Right lobe of liver (tissue), 6 donors: Measurements from ENCODE around the gene HDAC4. TPM values are rescaled to one million over a fixed set of nuclear protein-coding genes. Genes with fewer than 3 reads are reported as not detected.
A peak's percentile ranks its signal among the peaks of the same experiment; 100 is the strongest.

Experiments used
- ATAC-seq, 4 donors: fragments of 200-7000 bp; cut with Tn5 transposase; one replicate each; pipeline ENCODE4 v1.9.1; 2020; ENCODE audit warnings: mild to moderate bottlenecking in 4 of 4, moderate library complexity in 4 of 4
- DNase-seq, 3 donors: peaks; one replicate each; pipeline ENCODE4 v3.0.0-alpha.2; 2020
- H3K27ac ChIP-seq, 3 donors: fragments of 200-600 bp; one replicate each; pipeline ENCODE4 v1.8.0; 2022
- H3K27me3 ChIP-seq, 2 donors: fragments of 200-600 bp; one replicate each; pipeline ENCODE4 v1.8.0; 2022
- H3K36me3 ChIP-seq, 4 donors: fragments of 200-600 bp; sonication (generic) in 1 of 4; one replicate each; pipeline versions ENCODE4 v1.5.1 to v1.8.0; 2017 to 2022; ENCODE audit warnings: control low read depth in 1 of 4
- H3K4me1 ChIP-seq, 4 donors: fragments of 200-600 bp; sonication (generic) in 1 of 4; one replicate each; pipeline versions ENCODE4 v1.5.1 to v1.8.0; 2017 to 2022; ENCODE audit warnings: control low read depth in 1 of 4
- H3K4me3 ChIP-seq, 3 donors: fragments of 200-600 bp; one replicate each; pipeline ENCODE4 v1.8.0; 2022
- H3K9me3 ChIP-seq, 4 donors: fragments of 200-600 bp; sonication (generic) in 1 of 4; one replicate each; pipeline versions ENCODE4 v1.5.1 to v1.8.0; 2017 to 2022; ENCODE audit warnings: control low read depth in 1 of 4
- POLR2A ChIP-seq: fragments of 450-650 bp; IDR thresholded peaks from one replicate; pipeline ENCODE4 v1.6.1; 2017; ENCODE audit warnings: antibody characterized with exemption, mild to moderate bottlenecking
- WGBS: methylation state at CpG from one replicate; pipeline ENCODE4 v1.1.6; 2018; ENCODE audit warnings: low coverage, low lambda C conversion rate; ENCODE audit not compliant: insufficient coverage; ENCODE audit errors: missing lambda C conversion rate; 5-methylcytosine and 5-hydroxymethylcytosine counted together
- intact Hi-C, 2 donors: fragments of 100-400 bp; cut with DNase I; formaldehyde crosslinking; loops; one replicate each; pipeline versions ENCODE4 v1.11.2 to v1.14.1; 2022
- total RNA-seq, 6 experiments: library from RNA; depleted of rRNA in 2 of 6; stranded (reverse); fragments of >200 nt in 2 of 6; fragmentation: NEBNext Ultra II Directional in 3 of 6; extraction: Animal tissue kit (Norgen Biotek cat#: 25700) in 3 of 6; gene quantifications; one replicate each; pipeline versions ENCODE4 v1.1.0 to v1.2.4, GENCODE V29; 2016 to 2023
- TF ChIP-seq, protein P1 (sequence below), 4 donors: fragments of 200-600 bp in 3 of 4; fragments of 450-650 bp in 1 of 4; IDR thresholded peaks; one replicate each; pipeline versions ENCODE4 v1.5.1 to v1.8.0; 2016 to 2022; ENCODE audit warnings: antibody characterized with exemption in 4 of 4, mild to moderate bottlenecking in 2 of 4
- donor health status: DM: no; HTN: yes; CAD: no.
- donor health status: DM: no; HTN: no; CAD: no.
- donor health status: DM: no; HTN: no; CAD: no.
- donor health status: DM: no; HTN: yes; CAD: no.
- donor health status: DM: no; HTN: yes; CAD: no.

HDAC4 gene
- total RNA-seq, 6 experiments from 2014 or later, result 8.9 to 22.4 (median 14.7) TPM

- H3K27ac ChIP-seq, result no peak overlapping the region
- peaks cover 0 to 8% (median 4%) of the 10 kb centered on the region in 4 donors for H3K4me1 ChIP-seq
- H3K9me3 ChIP-seq, result no peaks in the 10 kb centered on the region
- H3K27me3 ChIP-seq, result no peaks in the 10 kb centered on the region
- H3K36me3 ChIP-seq, result no peaks in the 10 kb centered on the region
- no peak for TF ChIP-seq POLR2A
- TF ChIP-seq, protein P1, sequence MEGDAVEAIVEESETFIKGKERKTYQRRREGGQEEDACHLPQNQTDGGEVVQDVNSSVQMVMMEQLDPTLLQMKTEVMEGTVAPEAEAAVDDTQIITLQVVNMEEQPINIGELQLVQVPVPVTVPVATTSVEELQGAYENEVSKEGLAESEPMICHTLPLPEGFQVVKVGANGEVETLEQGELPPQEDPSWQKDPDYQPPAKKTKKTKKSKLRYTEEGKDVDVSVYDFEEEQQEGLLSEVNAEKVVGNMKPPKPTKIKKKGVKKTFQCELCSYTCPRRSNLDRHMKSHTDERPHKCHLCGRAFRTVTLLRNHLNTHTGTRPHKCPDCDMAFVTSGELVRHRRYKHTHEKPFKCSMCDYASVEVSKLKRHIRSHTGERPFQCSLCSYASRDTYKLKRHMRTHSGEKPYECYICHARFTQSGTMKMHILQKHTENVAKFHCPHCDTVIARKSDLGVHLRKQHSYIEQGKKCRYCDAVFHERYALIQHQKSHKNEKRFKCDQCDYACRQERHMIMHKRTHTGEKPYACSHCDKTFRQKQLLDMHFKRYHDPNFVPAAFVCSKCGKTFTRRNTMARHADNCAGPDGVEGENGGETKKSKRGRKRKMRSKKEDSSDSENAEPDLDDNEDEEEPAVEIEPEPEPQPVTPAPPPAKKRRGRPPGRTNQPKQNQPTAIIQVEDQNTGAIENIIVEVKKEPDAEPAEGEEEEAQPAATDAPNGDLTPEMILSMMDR (IDR thresholded peaks at IDR 0.05), result no peak
- no peak for DNase-seq
- no peak for ATAC-seq
- intact Hi-C loops, result no loop called here
- WGBS, result 94% methylated on average over 6 of the region's 6 CpGs
- H3K4me3 ChIP-seq, result no peak overlapping the region
These were observed 167.2 kb downstream of the HDAC4 start for GRCh38 chr2:239233576-239233975.

- ATAC-seq, result no peak
- intact Hi-C loops, result no loop called here
- peaks cover 0 to 8% (median 4%) of the 10 kb centered on the region in 4 donors for H3K4me1 ChIP-seq
- WGBS, result 89% methylated on average over 3 of the region's 6 CpGs
- TF ChIP-seq, protein P1 (IDR thresholded peaks at IDR 0.05), result no peak
- no peak for TF ChIP-seq POLR2A
- no peaks in the 10 kb centered on the region for H3K36me3 ChIP-seq
- H3K4me3 ChIP-seq, result no peak overlapping the region
- no peak overlapping the region for H3K27ac ChIP-seq
- DNase-seq, result peak in 1 of 3 donors; percentile 21
- H3K27me3 ChIP-seq, result no peaks in the 10 kb centered on the region
- H3K9me3 ChIP-seq, result no peaks in the 10 kb centered on the region
These were observed 168.6 kb downstream of the HDAC4 start for GRCh38 chr2:239232195-239232578.

DNA sequence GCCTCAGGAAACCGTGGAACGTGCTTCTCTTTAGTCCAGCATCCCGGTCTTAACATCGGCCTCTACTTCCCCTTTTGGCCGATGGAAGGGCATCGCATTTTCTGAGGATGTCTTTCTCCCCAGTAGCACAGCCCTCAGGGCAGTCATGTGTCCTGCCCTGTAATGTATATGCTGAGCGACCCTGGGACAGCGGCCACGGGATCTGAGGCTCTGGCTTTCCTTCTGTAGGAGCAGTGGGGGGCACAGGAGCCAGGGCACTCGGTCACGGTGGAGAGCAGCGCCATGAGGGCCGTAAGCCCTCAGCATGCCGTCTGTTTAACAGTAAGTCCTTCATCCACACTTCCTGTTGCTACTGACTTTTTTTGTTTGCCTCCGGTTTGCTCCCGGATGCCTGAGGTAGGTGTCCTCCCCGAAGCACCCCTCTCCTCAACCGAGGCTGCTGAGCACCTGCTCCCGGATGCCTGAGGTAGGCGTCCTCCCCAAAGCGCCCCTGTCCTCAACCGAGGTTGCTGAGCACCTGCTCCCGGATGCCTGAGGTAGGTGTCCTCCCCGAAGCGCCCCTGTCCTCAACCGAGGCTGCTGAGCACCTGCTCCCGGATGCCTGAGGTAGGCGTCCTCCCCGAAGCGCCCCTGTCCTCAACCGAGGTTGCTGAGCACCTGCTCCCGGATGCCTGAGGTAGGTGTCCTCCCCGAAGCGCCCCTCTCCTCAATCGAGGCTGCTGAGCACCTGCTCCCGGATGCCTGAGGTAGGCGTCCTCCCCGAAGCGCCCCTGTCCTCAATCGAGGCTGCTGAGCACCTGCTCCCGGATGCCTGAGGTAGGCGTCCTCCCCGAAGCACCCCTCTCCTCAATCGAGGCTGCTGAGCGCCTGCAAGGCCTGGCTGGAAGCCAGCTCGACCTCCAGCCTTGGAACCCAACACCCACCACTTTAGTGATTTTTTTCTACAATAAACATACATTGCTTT lies 169.3 kb downstream of the HDAC4 start:
- WGBS, result 71% methylated on average over 25 of the region's 46 CpGs
- Histone ChIP-seq H3K4me1 (peaks cover 0 to 15% (median 7%) of the 10 kb centered on the region in 4 donors), H3K27ac (no peak overlapping the region), H3K27me3 (no peaks in the 10 kb centered on the region), H3K4me3 (no peak overlapping the region), H3K36me3 (no peaks in the 10 kb centered on the region), H3K9me3 (no peaks in the 10 kb centered on the region)
- TF ChIP-seq POLR2A, result no peak
- TF ChIP-seq, protein P1 (IDR thresholded peaks at IDR 0.05), result no peak
- peak in 1 of 3 donors; percentile 17 for DNase-seq
- no peak for ATAC-seq
- intact Hi-C loops, result no loop called here

DNA sequence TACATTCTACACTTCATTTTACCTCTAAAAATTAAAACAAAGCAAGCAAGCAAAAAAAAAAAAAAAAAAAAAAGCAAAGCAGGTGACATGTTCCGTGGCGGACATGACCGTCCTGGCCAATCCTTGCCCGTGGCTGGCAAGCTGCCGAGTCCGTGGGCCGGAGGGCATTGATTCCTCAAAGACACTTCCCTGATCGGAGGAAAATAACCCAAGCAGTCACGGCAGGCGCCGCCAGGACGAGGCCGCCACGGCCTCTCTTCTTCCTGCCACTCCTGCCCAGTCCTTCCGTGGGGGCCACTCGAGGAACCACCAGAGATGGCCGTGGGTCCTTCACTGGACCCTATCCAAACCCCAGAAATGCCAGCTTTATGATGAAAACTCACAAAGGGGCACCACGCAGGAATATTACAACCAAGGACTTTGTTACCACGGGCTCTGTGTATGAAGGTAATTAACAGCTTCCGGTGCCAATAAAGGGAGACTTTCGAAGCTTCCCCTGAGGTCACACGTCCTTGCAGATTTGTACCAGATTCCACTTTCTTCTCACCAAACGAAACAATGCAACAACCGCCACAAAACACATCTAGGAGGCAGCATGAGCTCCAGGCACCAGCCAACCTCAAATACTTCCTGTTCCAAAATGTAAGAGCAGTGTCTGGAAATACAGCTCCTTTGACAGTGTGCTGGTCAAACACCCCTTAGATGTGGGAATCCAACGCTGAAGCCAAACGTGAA lies 170.3 kb downstream of the HDAC4 start:
- Histone ChIP-seq H3K9me3 (no peaks in the 10 kb centered on the region), H3K4me3 (no peak overlapping the region), H3K27ac (no peak overlapping the region), H3K27me3 (no peaks in the 10 kb centered on the region), H3K4me1 (peaks cover 0 to 20% (median 11%) of the 10 kb centered on the region in 4 donors), H3K36me3 (no peaks in the 10 kb centered on the region)
- no peak for ATAC-seq
- intact Hi-C loops, result no loop called here
- peak in 1 of 3 donors; percentile 55 for DNase-seq
- TF ChIP-seq POLR2A, result no peak
- TF ChIP-seq, protein P1 (IDR thresholded peaks at IDR 0.05), result no peak
- 36% methylated on average over 15 of the region's 26 CpGs for WGBS
